Measurements from ENCODE around the gene SERAC1.

The SERAC1 gene

GRCh38 chr6:158087224-158087867, 80.7 kb downstream of the SERAC1 start:
- TF ChIP-seq ZNF8 (CRISPR knock-in tag; IDR thresholded peaks at IDR 0.05) (no peak), ZFP3 (CRISPR knock-in tag; IDR thresholded peaks at IDR 0.05) (no peak), ARNTL (CRISPR knock-in tag; IDR thresholded peaks at IDR 0.05; ENCODE audit: borderline replicate concordance, low read depth) (no peak), CSRNP3 (CRISPR knock-in tag; IDR thresholded peaks at IDR 0.05) (no peak), OSR1 (CRISPR knock-in tag; IDR thresholded peaks at IDR 0.05) (no peak), TCF4 (CRISPR knock-in tag; IDR thresholded peaks at IDR 0.05; ENCODE audit: borderline replicate concordance) (no peak), PATZ1 (CRISPR knock-in tag; IDR thresholded peaks at IDR 0.05; ENCODE audit: borderline replicate concordance) (no peak), ZFP30 (CRISPR knock-in tag; IDR thresholded peaks at IDR 0.05) (no peak), CREB5 (CRISPR knock-in tag; IDR thresholded peaks at IDR 0.05; ENCODE audit: low read depth) (no peak), TSHZ2 (CRISPR knock-in tag; IDR thresholded peaks at IDR 0.05) (no peak), ZC3H10 (CRISPR knock-in tag; IDR thresholded peaks at IDR 0.05) (no peak)
- ATAC-seq, result no peak

- ATAC-seq, result no peak; the same call in 1 of the 3 replicates
- TF ChIP-seq POU6F1 (CRISPR knock-in tag; IDR thresholded peaks at IDR 0.05; ENCODE audit: borderline replicate concordance, low read depth), result no peak
- no peak for TF ChIP-seq GLIS3 (CRISPR knock-in tag; IDR thresholded peaks at IDR 0.05)
- TF ChIP-seq ZFP3 (CRISPR knock-in tag; IDR thresholded peaks at IDR 0.05), result no peak
- no peak for TF ChIP-seq CSDC2 (CRISPR knock-in tag; IDR thresholded peaks at IDR 0.05)
- TF ChIP-seq OSR1 (CRISPR knock-in tag; IDR thresholded peaks at IDR 0.05), result no peak
- TF ChIP-seq CSRNP3 (CRISPR knock-in tag; IDR thresholded peaks at IDR 0.05), result no peak
These were observed 81.4 kb downstream of the SERAC1 start for GRCh38 chr6:158086504-158087223.

GRCh38 chr6:158086054-158086503, 82.0 kb downstream of the SERAC1 start:
- peak; percentile 49; the same call in 2 of the 3 replicates for ATAC-seq
- no peak for TF ChIP-seq ZFP3 (CRISPR knock-in tag; IDR thresholded peaks at IDR 0.05)
- no peak for TF ChIP-seq PPARA (CRISPR knock-in tag; IDR thresholded peaks at IDR 0.05; ENCODE audit: borderline replicate concordance)
- TF ChIP-seq POU6F1 (CRISPR knock-in tag; IDR thresholded peaks at IDR 0.05; ENCODE audit: borderline replicate concordance, low read depth), result no peak
- no peak for TF ChIP-seq ESRRG (CRISPR knock-in tag; IDR thresholded peaks at IDR 0.05)
- TF ChIP-seq TSHZ2 (CRISPR knock-in tag; IDR thresholded peaks at IDR 0.05), result no peak
- no peak for TF ChIP-seq ZFP30 (CRISPR knock-in tag; IDR thresholded peaks at IDR 0.05)
